AG09319 (cell line): ENCODE measurements around the gene UBL7.
"Not testable (repeated sequence)": the region's sequence is repeated elsewhere in the genome, so short reads cannot be mapped to it uniquely, and the experiment has no call there.

Experiments used
- DNase-seq: peaks from one replicate; pipeline ENCODE4 v3.0.0-alpha.2; 2010; ENCODE audit warnings: low read depth; ENCODE audit errors: extremely low read depth
- CTCF ChIP-seq: IDR thresholded peaks from 2 replicates; pipeline ENCODE4 v1.5.1; 2011; ENCODE audit warnings: low read depth, mild to moderate bottlenecking, inconsistent platforms, low read length, moderate library complexity

Gene UBL7

GRCh38 chr15:74463634-74464033 lies 2.7 kb upstream of the UBL7 start:
- TF ChIP-seq CTCF = no peak
- DNase-seq = no peak

- TF ChIP-seq CTCF = no peak
- no peak for DNase-seq
Observed at GRCh38 chr15:74461847-74462511, 1.0 kb upstream of the UBL7 start.

- no peak for DNase-seq
- no peak for TF ChIP-seq CTCF
Observed at GRCh38 chr15:74460298-74460697, 662 bp downstream of the UBL7 start.

GRCh38 chr15:74459798-74460197 lies 1.2 kb downstream of the UBL7 start:
- not testable (repeated sequence) for DNase-seq

GRCh38 chr15:74458473-74458872 lies 2.5 kb downstream of the UBL7 start:
- no peak for DNase-seq
- TF ChIP-seq CTCF = no peak

- not testable (repeated sequence) for DNase-seq
Observed at GRCh38 chr15:74457036-74457435, 3.9 kb downstream of the UBL7 start.

- no peak for TF ChIP-seq CTCF
- no peak for DNase-seq
Observed at GRCh38 chr15:74454764-74455500, 6.0 kb downstream of the UBL7 start.

- TF ChIP-seq CTCF = no peak
Observed at GRCh38 chr15:74453925-74454763, 6.8 kb downstream of the UBL7 start.

More at GRCh38 chr15:74453925-74454763, 6.8 kb downstream of the UBL7 start:
- no peak for DNase-seq
